Activated CD8-positive, alpha-beta T cell treated with anti-CD3 and anti-CD28 coated beads for 36 hours (primary cell): Measurements from ENCODE around the gene ABHD10. TPM values are rescaled to one million over a fixed set of nuclear protein-coding genes. Genes with fewer than 3 reads are reported as not detected.

ENCODE experiments used
- ATAC-seq: fragments of 200-7000 bp; cut with Tn5 transposase; one replicate; pipeline ENCODE4 v1.10.0; 2021; ENCODE audit warnings: mild to moderate bottlenecking, moderate library complexity
- CTCF ChIA-PET: fragments of 350-600 bp; sonication (Branson Sonifier 250); formaldehyde crosslinking; loops from one replicate; lab custom pipeline; 2021; ENCODE audit warnings: antibody characterized with exemption; lab: Charles Lee
- POLR2A ChIA-PET: fragments of 350-600 bp; sonication (Branson Sonifier 250); formaldehyde crosslinking; loops from one replicate; lab custom pipeline; 2021; ENCODE audit warnings: antibody characterized with exemption; lab: Charles Lee
- DNase-seq: peaks from one replicate; pipeline ENCODE4 v3.0.0-alpha.2; 2020
- H3K27ac Mint-ChIP-seq: one replicate; pipeline ENCODE4 v1.8.0; 2021; ENCODE audit warnings: mild to moderate bottlenecking, mixed read lengths
- H3K27me3 Mint-ChIP-seq: one replicate; pipeline ENCODE4 v1.8.0; 2021; ENCODE audit warnings: mixed read lengths
- H3K36me3 Mint-ChIP-seq: one replicate; pipeline ENCODE4 v1.8.0; 2021; ENCODE audit warnings: low read depth, mixed read lengths
- H3K4me1 Mint-ChIP-seq: one replicate; pipeline ENCODE4 v1.8.0; 2021; ENCODE audit warnings: low read depth, mixed read lengths
- H3K4me3 Mint-ChIP-seq: one replicate; pipeline ENCODE4 v1.8.0; 2021; ENCODE audit warnings: mild to moderate bottlenecking, moderate library complexity, mixed read lengths
- H3K9me3 Mint-ChIP-seq: one replicate; pipeline ENCODE4 v1.8.0; 2021; ENCODE audit warnings: mixed read lengths
- intact Hi-C: fragments of 100-400 bp; cut with micrococcal nuclease; formaldehyde crosslinking; loops from one replicate; pipeline ENCODE4 v1.10.0; 2022
- total RNA-seq, 2 experiments: library from RNA; stranded (reverse); gene quantifications; one replicate each; pipeline ENCODE4 v1.2.3, GENCODE V29; 2021
- TF ChIP-seq, protein P1 (sequence below): fragments of 200-600 bp; IDR thresholded peaks from one replicate; pipeline ENCODE4 v1.8.0; 2022; ENCODE audit warnings: antibody characterized with exemption, mild to moderate bottlenecking

Gene ABHD10
- total RNA-seq: 10 to 100 TPM; 59.4 to 66.5 TPM

DNA sequence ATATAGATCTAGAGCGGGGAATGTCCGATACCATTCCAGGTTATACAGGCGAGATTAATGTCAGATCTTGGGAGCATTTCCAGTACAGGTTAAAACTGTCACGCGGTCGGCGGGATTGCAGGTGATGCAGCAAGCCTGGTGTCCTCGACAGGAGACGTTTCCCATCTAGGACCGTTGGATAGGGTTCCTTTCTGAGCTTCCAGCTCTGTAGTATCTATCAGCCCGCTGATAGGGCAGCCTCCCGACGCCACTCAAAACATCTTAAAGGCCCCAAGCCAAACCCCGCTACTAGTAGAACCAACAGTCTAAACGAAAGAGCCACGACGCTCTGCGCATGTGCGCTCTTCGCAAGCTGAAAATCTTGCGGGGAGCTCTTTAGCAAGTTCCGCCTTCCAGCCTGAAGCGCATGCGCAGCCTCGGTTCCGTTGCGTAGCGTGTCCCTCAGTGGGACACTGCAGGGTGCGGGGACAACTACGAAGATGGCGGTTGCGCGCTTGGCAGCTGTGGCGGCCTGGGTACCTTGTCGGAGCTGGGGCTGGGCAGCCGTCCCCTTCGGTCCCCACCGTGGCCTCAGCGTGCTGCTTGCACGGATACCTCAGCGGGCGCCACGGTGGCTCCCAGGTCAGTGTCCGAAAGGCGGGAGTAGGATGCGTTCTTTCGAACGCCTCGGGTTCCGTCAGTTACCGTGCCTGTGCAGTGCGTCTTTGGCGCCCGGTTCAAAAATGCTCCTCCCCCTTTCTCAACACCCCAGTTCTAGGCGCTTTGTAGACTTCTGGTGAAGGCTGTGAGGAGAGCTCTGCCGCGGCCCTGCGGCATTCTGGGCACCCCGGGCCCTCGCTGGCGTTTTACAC is at the start of gene ABHD10:
Gene ABHD10, plus strand, starts transcription at position 444 of the 851 bp plus-strand sequence. Its CDS starts 36 bp downstream, at position 480.
- no peaks in the 10 kb centered on the region for H3K9me3 Mint-ChIP-seq
- peaks cover 18% of the 10 kb centered on the region for H3K36me3 Mint-ChIP-seq
- ATAC-seq: peak; percentile 94
- intact Hi-C loops: no loop called here
- POLR2A ChIA-PET: interaction anchor here (0.6 to 2.0 kb wide), 13 partner anchors 10 to 431 kb away, joined by 3 to 15 read pairs (median 3); no protein-coding TSS in a partner anchor
- CTCF ChIA-PET: interaction anchor here (0.8 to 7.3 kb wide), 13 partner anchors 9 to 309 kb away, joined by 3 to 73 read pairs (median 8); partner anchors contain the start of gene PHLDB2
- peak; percentile 98 for DNase-seq
- no peaks in the 10 kb centered on the region for H3K27me3 Mint-ChIP-seq
- TF ChIP-seq, protein P1, sequence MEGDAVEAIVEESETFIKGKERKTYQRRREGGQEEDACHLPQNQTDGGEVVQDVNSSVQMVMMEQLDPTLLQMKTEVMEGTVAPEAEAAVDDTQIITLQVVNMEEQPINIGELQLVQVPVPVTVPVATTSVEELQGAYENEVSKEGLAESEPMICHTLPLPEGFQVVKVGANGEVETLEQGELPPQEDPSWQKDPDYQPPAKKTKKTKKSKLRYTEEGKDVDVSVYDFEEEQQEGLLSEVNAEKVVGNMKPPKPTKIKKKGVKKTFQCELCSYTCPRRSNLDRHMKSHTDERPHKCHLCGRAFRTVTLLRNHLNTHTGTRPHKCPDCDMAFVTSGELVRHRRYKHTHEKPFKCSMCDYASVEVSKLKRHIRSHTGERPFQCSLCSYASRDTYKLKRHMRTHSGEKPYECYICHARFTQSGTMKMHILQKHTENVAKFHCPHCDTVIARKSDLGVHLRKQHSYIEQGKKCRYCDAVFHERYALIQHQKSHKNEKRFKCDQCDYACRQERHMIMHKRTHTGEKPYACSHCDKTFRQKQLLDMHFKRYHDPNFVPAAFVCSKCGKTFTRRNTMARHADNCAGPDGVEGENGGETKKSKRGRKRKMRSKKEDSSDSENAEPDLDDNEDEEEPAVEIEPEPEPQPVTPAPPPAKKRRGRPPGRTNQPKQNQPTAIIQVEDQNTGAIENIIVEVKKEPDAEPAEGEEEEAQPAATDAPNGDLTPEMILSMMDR: no peak
- H3K4me1 Mint-ChIP-seq: peaks cover 38% of the 10 kb centered on the region
- peak within 1 kb of the TSS; percentile 92 for H3K4me3 Mint-ChIP-seq
- H3K27ac Mint-ChIP-seq: peak within 1 kb of the TSS; percentile 92

DNA sequence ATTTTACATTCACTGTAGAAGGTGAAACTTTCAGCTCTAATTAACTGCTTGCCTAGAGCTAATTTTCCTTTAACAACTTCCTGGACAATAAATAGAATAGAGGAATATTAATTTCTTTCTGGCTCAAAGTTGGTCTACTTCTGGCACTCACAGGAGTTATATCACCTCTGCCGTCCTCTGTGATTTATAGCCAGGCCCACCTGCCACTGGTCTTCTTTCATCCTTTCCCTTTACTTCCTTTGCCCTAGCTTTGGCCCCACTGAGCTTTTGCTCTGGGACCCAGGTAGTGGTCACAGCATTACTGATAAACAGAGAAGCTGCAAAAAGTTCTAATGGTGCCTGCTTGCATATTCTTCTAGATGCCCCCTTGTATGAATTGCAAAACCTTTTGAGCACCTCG is 49.3 kb upstream of the ABHD10 start:
- Mint-ChIP-seq H3K9me3 (no peaks in the 10 kb centered on the region), H3K4me3 (no peak overlapping the region), H3K27ac (no peak overlapping the region), H3K36me3 (no peaks in the 10 kb centered on the region), H3K27me3 (no peaks in the 10 kb centered on the region), H3K4me1 (no peaks in the 10 kb centered on the region)
- CTCF ChIA-PET: interaction anchor here (1.5 kb wide), 1 partner anchor 114 kb away, joined by 3 read pairs; no protein-coding TSS in a partner anchor
- TF ChIP-seq, protein P1: no peak
- intact Hi-C loops: no loop called here
- ATAC-seq: no peak
- DNase-seq: no peak
- POLR2A ChIA-PET: no interaction called here

DNA sequence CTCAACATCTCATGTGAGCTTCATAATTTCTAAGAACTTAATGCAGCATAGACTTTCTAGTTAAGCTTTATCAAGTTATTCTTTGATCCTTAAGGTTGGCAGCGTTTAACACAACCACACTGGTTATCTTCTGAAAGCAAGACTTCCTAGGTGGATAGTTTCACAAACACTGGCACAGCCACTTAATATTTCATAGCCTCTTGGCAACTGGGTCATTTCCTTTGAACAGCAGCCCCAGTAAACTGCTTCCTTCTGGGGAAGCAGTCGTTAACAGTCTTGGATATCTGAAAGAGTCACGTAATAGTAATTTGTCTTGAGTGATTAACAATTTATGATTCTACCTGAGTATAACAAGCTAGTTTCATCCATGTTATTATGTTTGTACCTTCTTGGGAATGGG is 45.9 kb upstream of the ABHD10 start:
- ATAC-seq: no peak
- no peak for DNase-seq
- Mint-ChIP-seq H3K36me3 (no peaks in the 10 kb centered on the region), H3K4me3 (no peak overlapping the region), H3K9me3 (no peaks in the 10 kb centered on the region), H3K4me1 (no peaks in the 10 kb centered on the region), H3K27ac (no peak overlapping the region), H3K27me3 (no peaks in the 10 kb centered on the region)
- TF ChIP-seq, protein P1: no peak
- intact Hi-C loops: no loop called here
- POLR2A ChIA-PET: no interaction called here
- CTCF ChIA-PET: interaction anchor here (1.0 to 1.4 kb wide), 3 partner anchors 58 to 215 kb away, joined by 3 read pairs; no protein-coding TSS in a partner anchor

DNA sequence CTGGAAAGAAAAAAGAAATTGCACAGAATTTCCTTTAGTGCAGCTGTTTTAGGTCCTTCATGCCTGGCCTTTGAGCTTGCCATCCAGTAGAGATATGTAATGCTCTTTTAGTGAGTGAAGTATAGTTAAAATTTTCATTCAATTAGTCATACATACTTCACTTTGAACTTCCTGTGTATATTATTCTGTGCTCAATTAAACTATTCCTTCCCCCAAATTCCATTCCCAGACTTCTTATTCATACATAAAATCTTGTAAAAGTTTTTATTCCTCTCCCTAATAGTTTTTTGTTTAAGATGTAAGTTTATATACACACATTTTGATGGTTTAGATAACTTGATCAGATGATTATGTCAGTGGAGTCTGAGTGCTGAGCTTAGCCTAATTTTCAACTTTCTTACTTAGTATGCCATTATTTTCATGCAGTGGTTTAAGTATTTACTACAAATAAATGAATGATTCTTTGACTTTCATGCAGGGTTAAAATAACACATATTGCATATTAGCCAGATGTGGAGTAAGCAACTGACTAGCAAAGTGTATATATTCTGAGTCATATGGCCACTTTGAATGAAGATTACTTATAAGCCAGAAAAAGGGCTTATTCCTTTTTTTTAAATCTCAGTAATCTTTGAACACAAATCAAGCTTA is 42.5 kb upstream of the ABHD10 start:
- H3K27me3 Mint-ChIP-seq: no peaks in the 10 kb centered on the region
- CTCF ChIA-PET: interaction anchor here (1.2 to 2.1 kb wide), 2 partner anchors 31 to 78 kb away, joined by 3 to 5 read pairs; no protein-coding TSS in a partner anchor
- intact Hi-C loops: no loop called here
- no peaks in the 10 kb centered on the region for H3K4me1 Mint-ChIP-seq
- TF ChIP-seq, protein P1: no peak
- H3K27ac Mint-ChIP-seq: no peak overlapping the region
- H3K36me3 Mint-ChIP-seq: no peaks in the 10 kb centered on the region
- DNase-seq (no peak), ATAC-seq (no peak)
- H3K9me3 Mint-ChIP-seq: no peaks in the 10 kb centered on the region
- no peak overlapping the region for H3K4me3 Mint-ChIP-seq
- POLR2A ChIA-PET: interaction anchor here (1.1 kb wide), 1 partner anchor 18 kb away, joined by 3 read pairs; no protein-coding TSS in a partner anchor
